ENCODE measurements around the gene DHPS. TPM values are rescaled to one million over a fixed set of nuclear protein-coding genes. Genes with fewer than 3 reads are reported as not detected.
"Not testable (repeated sequence)": the region's sequence is repeated elsewhere in the genome, so short reads cannot be mapped to it uniquely, and the experiment has no call there.

The DHPS gene
- total RNA-seq, 1 experiment from 2014 or later = 100 TPM

DNA sequence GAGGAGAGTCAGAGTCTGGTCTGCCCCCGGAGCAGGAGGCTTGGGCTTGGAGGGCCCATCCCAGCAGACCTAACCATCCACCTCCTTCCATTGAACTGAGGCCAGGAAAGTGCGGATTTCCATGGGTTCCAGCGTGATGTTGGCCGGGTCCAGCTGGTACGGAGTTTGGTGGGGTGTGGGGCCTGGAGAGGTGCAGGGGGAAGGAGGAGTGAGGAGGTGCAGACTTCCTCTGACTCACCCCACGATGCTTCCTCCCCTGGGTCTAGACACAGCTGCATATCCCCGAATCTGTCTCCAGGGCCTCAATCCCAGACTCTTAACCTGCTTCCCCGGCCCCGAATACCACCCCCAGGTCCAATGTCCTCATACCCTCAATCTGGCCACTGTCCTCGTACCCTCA lies 35.1 kb downstream of the DHPS start:
- DNase-seq (ENCODE audit: low spot score) = no peak

DNA sequence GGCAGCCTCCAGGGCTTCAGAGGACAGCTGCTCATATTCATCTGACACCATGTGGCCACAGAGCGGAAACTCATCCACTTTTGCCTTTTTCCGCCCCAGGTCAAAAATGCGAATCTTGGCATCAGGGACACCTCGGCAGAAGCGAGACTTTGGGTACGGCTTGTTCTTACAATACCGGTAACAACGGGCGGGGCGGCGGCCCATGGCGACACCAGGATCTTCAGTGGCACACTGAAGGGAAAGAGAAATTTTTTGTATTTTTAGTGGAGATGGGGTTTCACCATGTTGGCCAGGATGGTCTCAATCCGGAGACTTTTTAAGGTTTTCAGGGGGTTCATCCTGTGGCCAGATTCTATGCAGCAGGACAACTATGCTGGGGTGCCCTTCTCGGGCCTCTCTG lies 38.0 kb downstream of the DHPS start:
- DNase-seq (ENCODE audit: low spot score) = not testable (repeated sequence)

DNA sequence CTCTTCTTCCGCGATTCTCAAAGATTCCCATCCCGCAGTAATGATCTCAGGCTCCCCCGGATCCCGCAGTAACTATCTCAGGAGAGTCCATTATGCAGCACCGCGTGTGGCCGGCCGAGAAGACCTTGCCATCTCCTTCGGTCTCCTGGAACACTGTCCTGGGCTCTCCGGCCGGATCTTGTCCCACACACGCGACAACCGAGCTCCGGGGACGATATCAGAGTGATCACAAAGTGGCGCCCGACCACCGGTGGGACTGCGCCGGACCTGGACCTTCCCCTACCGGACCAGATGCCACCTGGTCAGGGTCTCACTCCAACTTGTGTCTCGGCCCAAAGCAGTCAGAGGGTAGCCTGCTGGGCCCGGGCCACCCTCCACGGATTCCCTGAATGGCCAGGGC lies 39.2 kb downstream of the DHPS start:
- no peak for DNase-seq (ENCODE audit: low spot score)

DNA sequence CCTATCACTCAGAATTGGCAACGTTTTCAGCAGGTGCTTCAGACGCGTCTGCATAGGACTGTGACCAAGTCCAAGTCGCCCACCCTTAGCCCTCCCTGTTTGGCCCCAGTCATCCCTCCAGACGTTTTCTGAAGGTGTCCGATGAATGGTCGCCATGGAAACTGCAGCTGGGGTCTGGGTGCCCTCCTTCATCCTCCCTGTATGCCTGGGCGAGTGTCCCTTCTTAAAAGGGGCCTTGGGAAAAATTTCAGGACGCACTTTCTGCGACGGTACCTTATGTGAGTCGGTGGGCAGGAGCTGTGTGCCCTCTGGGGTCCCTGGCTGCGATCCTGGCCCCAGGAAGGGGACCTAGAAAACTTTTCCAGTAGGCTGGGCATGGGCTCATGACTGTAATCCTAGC lies 40.2 kb downstream of the DHPS start:
- no peak for DNase-seq (ENCODE audit: low spot score)

DNA sequence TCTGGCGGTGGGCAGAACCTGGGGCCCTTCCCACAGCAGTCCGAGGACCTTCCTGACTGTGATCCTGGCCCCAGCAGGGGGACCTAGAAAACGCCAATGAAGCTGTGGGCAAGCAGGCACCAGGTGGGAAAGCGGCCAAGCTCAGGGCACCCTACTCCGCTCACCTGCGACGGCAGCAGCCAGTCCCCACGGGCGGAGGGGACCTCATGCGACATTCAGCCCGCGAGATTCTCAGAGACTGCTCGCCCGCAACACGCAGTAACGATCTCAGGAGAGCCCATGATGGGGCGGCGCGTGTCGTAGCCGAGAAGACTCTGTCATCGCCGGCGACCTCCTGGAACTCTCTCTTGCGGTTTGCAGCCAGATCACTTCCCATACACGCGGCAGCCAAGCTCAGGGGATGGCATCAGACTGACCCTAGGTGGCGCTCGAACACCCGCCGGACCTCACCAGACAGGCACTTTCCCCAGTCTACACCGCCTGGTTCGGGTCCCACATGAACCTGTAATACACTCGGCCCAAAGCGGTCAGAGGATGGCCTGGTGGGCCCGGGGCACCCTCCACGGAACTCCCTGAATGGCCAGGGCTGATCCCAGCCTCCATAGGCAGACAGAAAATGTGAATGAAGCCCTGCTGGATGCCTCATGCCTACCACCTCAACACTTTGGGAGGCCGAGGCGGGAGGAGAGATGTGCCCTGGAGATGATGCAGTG lies 41.6 kb downstream of the DHPS start:
- DNase-seq (ENCODE audit: low spot score) = peak; percentile 78

DNA sequence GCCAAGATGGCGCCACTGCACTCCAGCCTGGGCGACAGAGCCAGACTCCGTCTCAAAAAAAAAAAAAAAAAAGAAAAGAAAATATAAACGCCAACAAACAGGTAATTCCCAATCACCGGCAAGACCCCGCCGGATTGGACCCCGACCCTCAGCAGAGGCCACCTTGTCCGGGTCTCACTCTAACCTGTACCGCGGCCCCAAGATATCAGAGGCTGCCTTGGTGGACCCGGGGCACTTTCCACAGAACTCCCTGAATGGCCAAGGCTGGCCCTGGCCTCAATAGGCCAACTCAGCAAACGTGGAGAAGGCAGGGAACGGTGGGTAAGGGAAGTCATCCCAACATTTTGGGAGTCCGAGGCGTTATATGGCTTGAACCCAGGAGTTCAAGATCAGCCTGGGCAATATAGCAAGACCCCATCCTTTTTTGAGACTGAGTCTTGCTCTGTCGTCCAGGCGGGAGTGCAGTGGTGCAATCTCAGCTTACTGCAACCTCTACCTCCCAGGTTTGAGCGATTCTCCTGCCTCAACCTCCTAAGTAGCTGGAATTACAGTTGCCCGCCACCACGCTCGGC lies 43.0 kb downstream of the DHPS start:
- DNase-seq (ENCODE audit: low spot score) = no peak

DNA sequence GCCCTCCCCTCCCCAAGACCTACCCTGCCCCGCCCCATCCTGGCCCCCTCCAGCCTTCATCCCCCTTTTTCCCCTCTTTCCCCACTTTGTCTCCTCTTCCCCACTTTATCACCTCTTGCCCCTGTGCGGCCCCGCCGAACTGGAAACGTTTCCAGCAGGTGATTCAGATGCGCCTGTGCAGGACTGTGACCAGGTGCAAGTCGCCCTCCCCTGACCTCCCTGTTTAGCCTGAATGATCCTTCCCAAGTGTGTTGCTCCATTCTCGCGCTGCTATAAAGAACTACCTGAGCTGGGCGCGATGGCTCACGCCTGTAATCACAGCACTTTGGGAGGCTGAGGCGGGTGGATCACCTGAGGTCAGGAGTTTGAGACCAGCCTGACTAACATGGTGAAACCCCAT lies 45.0 kb downstream of the DHPS start:
- no peak for DNase-seq (ENCODE audit: low spot score)

DNA sequence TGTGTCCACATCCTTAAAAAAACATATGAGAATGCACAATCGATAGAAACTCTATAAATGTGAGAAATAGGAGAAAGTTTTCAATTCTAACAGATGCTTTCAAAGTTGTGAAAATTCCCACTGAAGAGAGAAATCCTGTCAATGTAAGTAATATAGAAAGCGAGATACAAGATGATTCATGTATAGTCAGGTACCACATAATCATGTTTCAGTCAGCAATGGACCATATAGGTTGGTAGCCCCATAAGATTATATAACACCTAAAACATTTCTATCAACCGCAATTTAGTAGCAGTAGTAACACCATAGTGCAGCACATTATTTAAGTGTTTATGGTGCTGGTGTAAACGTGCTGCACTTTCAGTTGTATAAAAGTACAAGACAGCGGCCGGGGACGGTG lies 52.5 kb downstream of the DHPS start:
- DNase-seq (ENCODE audit: low spot score) = no peak

DNA sequence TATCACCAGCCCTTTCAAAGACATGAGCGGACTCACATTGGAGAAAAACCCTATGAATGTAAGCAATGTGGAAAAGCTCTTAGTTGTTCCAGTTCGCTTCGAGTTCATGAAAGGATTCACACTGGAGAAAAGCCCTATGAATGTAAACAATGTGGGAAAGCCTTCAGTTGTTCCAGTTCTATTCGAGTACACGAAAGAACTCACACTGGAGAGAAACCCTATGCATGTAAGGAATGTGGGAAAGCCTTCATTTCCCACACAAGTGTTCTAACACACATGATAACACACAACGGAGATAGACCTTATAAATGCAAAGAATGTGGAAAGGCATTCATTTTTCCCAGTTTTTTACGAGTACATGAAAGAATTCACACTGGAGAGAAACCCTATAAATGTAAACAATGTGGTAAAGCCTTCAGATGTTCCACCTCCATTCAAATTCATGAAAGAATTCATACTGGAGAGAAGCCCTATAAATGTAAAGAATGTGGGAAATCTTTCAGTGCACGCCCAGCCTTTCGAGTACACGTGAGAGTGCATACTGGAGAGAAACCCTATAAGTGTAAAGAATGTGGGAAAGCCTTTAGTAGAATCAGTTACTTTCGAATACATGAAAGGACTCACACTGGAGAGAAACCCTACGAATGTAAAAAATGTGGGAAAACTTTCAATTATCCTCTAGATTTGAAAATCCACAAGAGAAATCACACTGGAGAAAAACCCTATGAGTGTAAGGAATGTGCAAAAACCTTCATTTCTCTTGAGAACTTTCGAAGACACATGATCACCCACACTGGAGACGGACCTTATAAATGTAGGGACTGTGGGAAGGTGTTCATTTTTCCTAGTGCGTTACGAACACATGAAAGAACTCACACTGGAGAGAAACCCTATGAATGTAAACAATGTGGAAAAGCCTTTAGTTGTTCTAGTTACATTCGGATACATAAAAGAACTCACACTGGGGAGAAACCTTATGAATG lies 53.3 kb downstream of the DHPS start:
- no peak for DNase-seq (ENCODE audit: low spot score)

DNA sequence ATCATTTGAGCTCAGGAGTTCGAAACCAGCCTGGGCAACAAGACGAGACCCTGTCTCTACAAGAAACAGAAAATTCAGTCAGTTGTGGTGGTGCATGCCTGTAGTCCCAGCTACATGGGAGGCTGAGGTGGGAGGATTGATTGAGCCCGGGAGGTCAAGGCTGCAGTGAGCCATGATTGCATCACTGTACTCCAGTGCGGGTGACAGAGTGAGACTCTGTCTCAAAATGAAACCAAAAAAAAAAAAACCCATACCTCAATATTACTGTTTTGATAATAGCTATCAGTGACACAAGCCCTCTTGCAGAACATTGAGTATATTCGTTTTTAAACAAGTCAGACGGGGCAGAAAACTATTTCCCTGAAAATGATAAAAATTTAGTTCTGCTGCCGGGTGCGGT lies 54.7 kb downstream of the DHPS start:
- no peak for DNase-seq (ENCODE audit: low spot score)

Other genes with a start within 250 kb of the DHPS start
- gene ZNF443, start 240.9 kb downstream of the DHPS start, total RNA-seq (2014; rRNA removed; shearing (Covaris generic)) = 2.1 and 3.1 TPM in 2 replicates
- gene ZNF709, start 197.1 kb downstream of the DHPS start, total RNA-seq (2014; rRNA removed; shearing (Covaris generic)) = 0.81 TPM in 1 of 2 replicates, not detected in the other
- 4.1 and 5.3 TPM in 2 replicates for gene ZNF564, start 130.4 kb downstream of the DHPS start, total RNA-seq (2014; rRNA removed; shearing (Covaris generic))
- 2.6 and 5.7 TPM in 2 replicates for gene ZNF490, start 71.1 kb downstream of the DHPS start, total RNA-seq (2014; rRNA removed; shearing (Covaris generic))
- gene ZNF791, start 71.0 kb downstream of the DHPS start, total RNA-seq (2014; rRNA removed; shearing (Covaris generic)) = 8.1 and 8.5 TPM in 2 replicates
- gene MAN2B1, start 15.1 kb downstream of the DHPS start, total RNA-seq (2014; rRNA removed; shearing (Covaris generic)) = 34.2 and 53.4 TPM in 2 replicates
- 12.8 and 13.7 TPM in 2 replicates for gene WDR83, start 15.1 kb downstream of the DHPS start, total RNA-seq (2014; rRNA removed; shearing (Covaris generic))
- not detected in 2 replicates for gene GNG14, start 6.1 kb upstream of the DHPS start, total RNA-seq (2014; rRNA removed; shearing (Covaris generic))
- gene FBXW9, start 14.8 kb upstream of the DHPS start, total RNA-seq (2014; rRNA removed; shearing (Covaris generic)) = 6.4 and 12.7 TPM in 2 replicates
- 30.1 and 33.0 TPM in 2 replicates for gene TNPO2, start 42.1 kb upstream of the DHPS start, total RNA-seq (2014; rRNA removed; shearing (Covaris generic))
- gene TRIR, start 52.8 kb upstream of the DHPS start, total RNA-seq (2014; rRNA removed; shearing (Covaris generic)) = 238 and 271 TPM in 2 replicates
- gene GET3, start 55.6 kb upstream of the DHPS start, total RNA-seq (2014; rRNA removed; shearing (Covaris generic)) = 85.4 and 94.4 TPM in 2 replicates
- 0.06 TPM in 1 of 2 replicates, not detected in the other for gene BEST2, start 69.9 kb upstream of the DHPS start, total RNA-seq (2014; rRNA removed; shearing (Covaris generic))
- 8.6 and 13.0 TPM in 2 replicates for gene HOOK2, start 93.7 kb upstream of the DHPS start, total RNA-seq (2014; rRNA removed; shearing (Covaris generic))
- 55.7 and 71.3 TPM in 2 replicates for gene JUNB, start 109.6 kb upstream of the DHPS start, total RNA-seq (2014; rRNA removed; shearing (Covaris generic))
- 6.1 and 6.7 TPM in 2 replicates for gene PRDX2, start 119.9 kb upstream of the DHPS start, total RNA-seq (2014; rRNA removed; shearing (Covaris generic))
- gene THSD8, start 120.2 kb upstream of the DHPS start, total RNA-seq (2014; rRNA removed; shearing (Covaris generic)) = not detected in 2 replicates
- gene RNASEH2A, start 124.7 kb upstream of the DHPS start, total RNA-seq (2014; rRNA removed; shearing (Covaris generic)) = 74.2 and 92.1 TPM in 2 replicates
- gene RTBDN, start 152.7 kb upstream of the DHPS start, total RNA-seq (2014; rRNA removed; shearing (Covaris generic)) = not detected in 2 replicates
- 5.7 TPM in 1 of 2 replicates, not detected in the other for gene MAST1, start 156.6 kb upstream of the DHPS start, total RNA-seq (2014; rRNA removed; shearing (Covaris generic))
- gene DNASE2, start 199.6 kb upstream of the DHPS start, total RNA-seq (2014; rRNA removed; shearing (Covaris generic)) = 64.4 and 68.8 TPM in 2 replicates
- gene KLF1, start 205.3 kb upstream of the DHPS start, total RNA-seq (2014; rRNA removed; shearing (Covaris generic)) = not detected in 2 replicates
- 31.0 and 38.3 TPM in 2 replicates for gene GCDH, start 209.3 kb upstream of the DHPS start, total RNA-seq (2014; rRNA removed; shearing (Covaris generic))
- gene SYCE2, start 237.4 kb upstream of the DHPS start, total RNA-seq (2014; rRNA removed; shearing (Covaris generic)) = 1.6 and 2.5 TPM in 2 replicates